Naive B cell (primary cell): Measurements from ENCODE around the gene HMCES. TPM values are rescaled to one million over a fixed set of nuclear protein-coding genes. Genes with fewer than 3 reads are reported as not detected.
A peak's percentile ranks its signal among the peaks of the same experiment; 100 is the strongest.
"Not testable (repeated sequence)": the region's sequence is repeated elsewhere in the genome, so short reads cannot be mapped to it uniquely, and the experiment has no call there.

Experiments
- ATAC-seq, 2 donors: fragments of 150-1000 bp; cut with Tn5 transposase; 2 replicates each; pipeline ENCODE4 v1.10.0; 2021; ENCODE audit warnings: low read depth in 2 of 2, mild to moderate bottlenecking in 2 of 2, moderate library complexity in 2 of 2
- DNase-seq: peaks from one replicate; pipeline ENCODE4 v3.0.0; 2022
- H3K27ac Mint-ChIP-seq, 6 donors: one replicate each; pipeline ENCODE4 v1.8.0; 2020 to 2022; ENCODE audit warnings: mild to moderate bottlenecking in 6 of 6, mixed read lengths in 6 of 6, moderate library complexity in 5 of 6, inconsistent platforms in 2 of 6
- H3K27me3 Mint-ChIP-seq, 3 donors: one replicate each; pipeline ENCODE4 v1.8.0; 2021 to 2022; ENCODE audit warnings: mixed read lengths in 3 of 3, mild to moderate bottlenecking in 1 of 3
- H3K36me3 Mint-ChIP-seq, 2 donors: one replicate each; pipeline ENCODE4 v1.8.0; 2020 to 2022; ENCODE audit warnings: mixed read lengths in 2 of 2, inconsistent platforms in 1 of 2, mild to moderate bottlenecking in 1 of 2
- H3K4me1 Mint-ChIP-seq, 3 donors: one replicate each; pipeline ENCODE4 v1.8.0; 2020 to 2022; ENCODE audit warnings: mixed read lengths in 3 of 3, inconsistent platforms in 1 of 3, mild to moderate bottlenecking in 1 of 3, moderate library complexity in 1 of 3
- H3K4me3 Mint-ChIP-seq, 8 donors: one replicate each; pipeline ENCODE4 v1.8.0; 2020 to 2022; ENCODE audit warnings: mild to moderate bottlenecking in 8 of 8, mixed read lengths in 8 of 8, moderate library complexity in 8 of 8, inconsistent platforms in 2 of 8
- H3K9me3 Mint-ChIP-seq, 7 donors: one replicate each; pipeline ENCODE4 v1.8.0; 2020 to 2022; ENCODE audit warnings: mixed read lengths in 7 of 7, mild to moderate bottlenecking in 5 of 7, inconsistent platforms in 2 of 7, moderate library complexity in 1 of 7
- polyA plus RNA-seq, 6 donors: library from polyadenylated mRNA; unstranded; fragments of 300-500 nt; fragmentation: Illumina TruSeq; gene quantifications; one replicate each; pipeline ENCODE4 v1.2.3, GENCODE V29; 2021; ENCODE audit warnings: low read depth in 6 of 6

Gene HMCES
- polyA plus RNA-seq, 6 donors from 2014 or later, result 128 to 265 (median 146) TPM

DNA sequence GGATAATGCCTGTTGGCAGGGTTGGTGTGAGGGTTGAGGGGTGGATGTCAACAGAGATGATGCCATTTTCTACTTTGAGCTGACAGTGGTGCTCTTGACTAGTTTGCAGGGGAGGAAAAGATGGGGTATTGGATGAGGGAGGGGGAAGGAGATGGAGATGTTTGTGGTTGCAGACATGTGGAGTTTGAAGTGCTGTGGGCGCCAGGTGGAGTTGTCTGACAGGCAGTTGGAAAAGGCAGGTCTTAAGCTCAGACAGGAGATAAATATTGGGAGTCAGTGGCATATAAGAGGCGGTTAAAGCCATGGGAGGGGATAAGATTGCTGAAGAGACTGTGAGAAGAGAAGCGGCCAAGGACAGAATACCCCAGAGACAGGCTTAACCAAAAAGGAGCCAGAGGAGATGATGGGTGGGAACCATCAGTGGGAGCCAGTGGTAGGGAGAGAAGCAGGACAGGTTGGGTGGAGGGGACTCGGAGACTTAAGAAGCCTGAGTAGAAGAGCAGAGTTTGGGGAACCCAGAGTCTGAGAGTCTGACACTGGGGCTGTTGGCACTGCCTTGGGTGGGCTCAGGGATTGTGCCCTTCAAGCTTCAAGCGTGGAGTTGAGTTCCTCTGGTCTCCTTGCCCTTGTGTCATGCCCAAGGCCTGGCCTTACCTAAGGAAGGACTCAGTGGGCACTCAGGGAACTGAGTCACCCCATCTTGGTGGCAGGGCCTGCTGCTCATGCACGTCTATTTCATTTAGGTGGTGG is 15.3 kb upstream of the HMCES start:
- peak overlapping the region in 1 of 6 donors; percentile 64 for H3K27ac Mint-ChIP-seq
- H3K9me3 Mint-ChIP-seq, result no peaks in the 10 kb centered on the region
- DNase-seq (no peak), ATAC-seq (no peak)
- peak overlapping the region in 1 of 8 donors; percentile 32 for H3K4me3 Mint-ChIP-seq
- peaks cover 43 to 48% of the 10 kb centered on the region in 2 donors for H3K36me3 Mint-ChIP-seq
- H3K4me1 Mint-ChIP-seq, result peaks cover 0 to 13% (median 9%) of the 10 kb centered on the region in 3 donors
- no peaks in the 10 kb centered on the region for H3K27me3 Mint-ChIP-seq

DNA sequence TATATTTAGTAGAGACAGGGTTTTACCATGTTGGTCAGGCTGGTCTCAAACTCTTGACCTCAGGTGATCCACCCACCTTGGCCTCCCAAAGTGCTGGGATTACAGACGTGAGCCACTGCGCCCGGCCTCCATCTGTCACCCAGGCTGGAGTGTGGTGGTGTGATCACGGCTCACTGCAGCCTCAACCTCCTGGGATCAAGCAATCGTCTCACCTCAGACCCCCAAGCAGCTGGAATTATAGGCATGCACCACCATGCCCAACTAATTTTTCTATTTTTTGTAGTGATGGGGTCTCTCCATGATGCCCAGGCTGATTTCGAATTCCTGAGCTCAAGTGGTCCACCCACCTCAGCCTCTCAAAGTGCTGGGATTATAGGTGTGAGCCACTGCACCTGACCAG is 13.7 kb upstream of the HMCES start:
- not testable (repeated sequence) for H3K4me3 Mint-ChIP-seq, DNase-seq, H3K27me3 Mint-ChIP-seq, ATAC-seq, H3K9me3 Mint-ChIP-seq, H3K27ac Mint-ChIP-seq
- peaks cover 0 to 13% (median 9%) of the 10 kb centered on the region in 3 donors for H3K4me1 Mint-ChIP-seq
- H3K36me3 Mint-ChIP-seq, result peaks cover 48 to 51% of the 10 kb centered on the region in 2 donors

DNA sequence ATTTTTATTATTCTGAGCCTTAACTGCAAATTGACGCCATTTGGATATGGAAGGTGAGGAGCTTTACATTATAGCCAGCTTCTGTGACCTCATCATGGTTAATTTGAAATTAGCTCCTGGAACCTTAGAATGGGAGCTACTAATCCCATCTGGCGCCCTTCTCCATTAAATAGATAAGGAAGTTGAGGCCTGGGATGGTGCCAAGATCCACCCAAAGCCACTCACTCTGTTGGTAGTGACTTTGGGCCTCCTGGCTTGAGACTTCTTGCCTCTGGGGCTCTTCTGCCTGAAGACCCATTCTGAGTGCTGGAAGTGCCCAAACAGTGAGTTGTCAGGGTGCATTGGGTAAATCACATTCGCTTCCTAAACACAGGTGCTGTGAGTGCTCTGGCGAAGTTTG is 12.0 kb upstream of the HMCES start:
- H3K36me3 Mint-ChIP-seq, result peaks cover 46 to 53% of the 10 kb centered on the region in 2 donors

DNA sequence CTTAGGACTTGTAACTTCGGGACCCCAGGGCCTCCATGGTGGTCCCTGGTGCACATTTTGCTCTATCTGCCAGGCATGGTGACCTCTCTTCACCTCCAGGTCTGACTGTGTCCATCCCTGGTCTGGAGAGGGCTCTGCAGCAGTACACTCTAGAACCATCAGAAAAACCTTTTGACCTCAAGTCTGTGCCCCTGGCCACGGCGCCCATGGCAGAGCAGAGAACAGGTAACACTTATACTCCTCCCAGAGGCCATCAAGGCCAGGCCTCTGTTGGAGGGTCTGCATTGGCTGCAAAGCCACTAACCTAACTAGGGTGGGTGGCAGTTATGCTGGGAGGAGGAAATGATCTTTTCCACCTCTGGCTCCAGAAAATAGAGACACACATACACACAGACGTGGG is 10.3 kb upstream of the HMCES start:
- Mint-ChIP-seq H3K27me3 (no peaks in the 10 kb centered on the region), H3K4me1 (peaks cover 1 to 3% (median 2%) of the 10 kb centered on the region in 3 donors), H3K36me3 (peaks cover 44% of the 10 kb centered on the region in 2 donors), H3K4me3 (no peak overlapping the region), H3K27ac (no peak overlapping the region), H3K9me3 (no peaks in the 10 kb centered on the region)
- ATAC-seq (no peak), DNase-seq (no peak)

More for the DNA sequence above, 12.0 kb upstream of the HMCES start:
- no peak for ATAC-seq
- Mint-ChIP-seq H3K4me3 (no peak overlapping the region), H3K9me3 (no peaks in the 10 kb centered on the region), H3K27me3 (no peaks in the 10 kb centered on the region), H3K4me1 (peaks cover 1 to 9% (median 8%) of the 10 kb centered on the region in 3 donors), H3K27ac (no peak overlapping the region)
- DNase-seq, result no peak

GRCh38 chr3:129271674-129272073 is 7.0 kb upstream of the HMCES start:
- Mint-ChIP-seq H3K27me3 (no peaks in the 10 kb centered on the region), H3K9me3 (no peaks in the 10 kb centered on the region), H3K4me1 (peaks cover 28 to 29% (median 28%) of the 10 kb centered on the region in 3 donors), H3K27ac (no peak overlapping the region), H3K36me3 (peaks cover 46 to 56% of the 10 kb centered on the region in 2 donors), H3K4me3 (no peak overlapping the region)
- no peak for ATAC-seq
- DNase-seq, result no peak

DNA sequence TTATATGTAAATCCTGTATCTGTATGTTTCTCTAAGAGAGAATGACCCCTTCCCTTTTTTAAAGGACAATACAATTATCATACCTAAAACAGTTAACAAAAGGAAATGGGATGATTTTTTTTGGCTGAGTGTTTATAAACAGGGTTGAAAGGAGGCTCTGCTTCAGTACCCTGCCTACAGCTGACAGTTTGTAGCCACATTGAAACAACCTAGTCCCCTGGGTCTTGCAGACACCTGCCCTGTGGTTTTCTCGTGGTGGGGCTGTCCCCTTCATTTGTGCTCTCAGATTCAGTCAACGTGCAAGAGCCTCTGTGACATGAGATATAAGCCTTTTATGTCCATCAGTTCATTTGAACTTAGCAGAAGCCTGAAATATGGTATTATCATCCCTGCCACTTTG is 2.3 kb upstream of the HMCES start:
- peak overlapping the region; percentile 70 to 98 (median 96) for H3K4me3 Mint-ChIP-seq
- peak; percentile 95 for DNase-seq
- H3K36me3 Mint-ChIP-seq, result peaks cover 25 to 28% of the 10 kb centered on the region in 2 donors
- H3K27ac Mint-ChIP-seq, result peak overlapping the region; percentile 80 to 99 (median 98)
- H3K4me1 Mint-ChIP-seq, result peaks cover 52 to 66% (median 66%) of the 10 kb centered on the region in 3 donors
- peak; percentile 75 to 82 for ATAC-seq
- no peaks in the 10 kb centered on the region for H3K27me3 Mint-ChIP-seq
- H3K9me3 Mint-ChIP-seq, result no peaks in the 10 kb centered on the region

- Mint-ChIP-seq H3K27ac (peak overlapping the region; percentile 96 to 99 (median 98)), H3K36me3 (peaks cover 15 to 24% of the 10 kb centered on the region in 2 donors), H3K27me3 (no peaks in the 10 kb centered on the region), H3K9me3 (no peaks in the 10 kb centered on the region), H3K4me3 (peak overlapping the region; percentile 90 to 98 (median 96)), H3K4me1 (peaks cover 64 to 81% (median 78%) of the 10 kb centered on the region in 3 donors)
- ATAC-seq (no peak), DNase-seq (peak; percentile 45)
Observed at GRCh38 chr3:129277829-129278271, 820 bp upstream of the HMCES start.

GRCh38 chr3:129278966-129279906 is 566 bp downstream of the HMCES start:
- Mint-ChIP-seq H3K36me3 (peaks cover 15 to 17% of the 10 kb centered on the region in 2 donors), H3K27ac (peak overlapping the region; percentile 96 to 99 (median 98)), H3K9me3 (no peaks in the 10 kb centered on the region), H3K4me1 (peaks cover 68 to 89% (median 89%) of the 10 kb centered on the region in 3 donors), H3K4me3 (peak overlapping the region; percentile 90 to 98 (median 97)), H3K27me3 (no peaks in the 10 kb centered on the region)
- DNase-seq (peak; percentile 34), ATAC-seq (no peak)

DNA sequence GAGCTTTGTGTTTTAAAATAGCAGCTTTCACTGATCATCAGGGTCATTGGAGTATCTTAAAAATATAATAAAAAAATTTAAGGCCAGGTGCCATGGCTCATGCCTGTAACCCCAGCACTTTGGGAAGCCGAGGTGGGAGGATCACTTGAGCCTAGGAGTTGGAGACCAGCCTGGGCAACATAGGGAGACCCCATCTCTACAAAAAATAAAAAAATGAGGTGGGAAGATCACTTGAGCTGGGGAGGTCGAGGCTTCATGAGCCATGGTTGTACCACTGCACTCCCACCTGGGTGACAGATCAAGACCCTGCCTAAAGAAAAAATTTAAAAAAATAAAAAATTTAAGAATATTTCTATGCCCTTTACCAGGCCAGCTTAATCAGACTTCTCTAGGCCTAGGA is 1.5 kb downstream of the HMCES start:
- H3K27ac Mint-ChIP-seq, result peak overlapping the region in 4 of 6 donors; percentile 92 to 98 (median 97)
- peaks cover 61 to 89% (median 88%) of the 10 kb centered on the region in 3 donors for H3K4me1 Mint-ChIP-seq
- H3K27me3 Mint-ChIP-seq, result no peaks in the 10 kb centered on the region
- DNase-seq, result no peak
- ATAC-seq, result no peak
- no peaks in the 10 kb centered on the region for H3K9me3 Mint-ChIP-seq
- H3K36me3 Mint-ChIP-seq, result peaks cover 6 to 7% of the 10 kb centered on the region in 2 donors
- H3K4me3 Mint-ChIP-seq, result peak overlapping the region; percentile 90 to 97 (median 97)

- Mint-ChIP-seq H3K27me3 (no peaks in the 10 kb centered on the region), H3K36me3 (peaks cover 0 to 5% of the 10 kb centered on the region in 2 donors), H3K9me3 (no peaks in the 10 kb centered on the region), H3K4me3 (peak overlapping the region; percentile 82 to 97 (median 92)), H3K4me1 (peaks cover 51 to 85% (median 76%) of the 10 kb centered on the region in 3 donors), H3K27ac (peak overlapping the region; percentile 5 to 97 (median 90))
- DNase-seq (peak; percentile 29), ATAC-seq (no peak)
Observed at GRCh38 chr3:129281726-129282125, 3.1 kb downstream of the HMCES start.

GRCh38 chr3:129282727-129283327 is 4.2 kb downstream of the HMCES start:
- peak overlapping the region; percentile 58 to 97 (median 96) for H3K27ac Mint-ChIP-seq
- H3K4me3 Mint-ChIP-seq, result peak overlapping the region; percentile 82 to 97 (median 92)
- peaks cover 44 to 75% (median 65%) of the 10 kb centered on the region in 3 donors for H3K4me1 Mint-ChIP-seq
- no peaks in the 10 kb centered on the region for H3K9me3 Mint-ChIP-seq
- DNase-seq, result peak; percentile 80
- ATAC-seq, result peak; percentile 55 to 59
- peaks cover 0 to 7% of the 10 kb centered on the region in 2 donors for H3K36me3 Mint-ChIP-seq
- H3K27me3 Mint-ChIP-seq, result no peaks in the 10 kb centered on the region

GRCh38 chr3:129286081-129286480 is 7.4 kb downstream of the HMCES start:
- H3K36me3 Mint-ChIP-seq, result peaks cover 0 to 18% of the 10 kb centered on the region in 2 donors
- no peak overlapping the region for H3K27ac Mint-ChIP-seq

DNA sequence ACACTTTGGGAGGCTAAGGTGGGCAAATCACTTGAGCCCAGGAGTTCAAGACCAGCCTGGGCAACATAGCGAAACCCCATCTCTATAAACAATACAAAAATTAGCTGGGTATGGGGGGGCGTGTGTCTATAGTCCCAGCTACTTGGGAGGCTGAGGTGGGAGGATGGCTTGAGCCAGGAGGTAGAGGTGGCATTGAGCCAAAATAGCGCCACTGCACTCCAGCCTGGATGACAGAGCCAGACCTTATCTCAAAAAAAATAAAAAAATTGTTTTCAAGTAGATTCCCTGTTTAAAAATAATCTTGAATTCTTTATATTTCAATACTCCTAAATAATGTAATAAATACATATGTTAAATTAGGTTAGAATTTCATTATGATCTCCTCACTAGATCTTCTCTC is 9.8 kb downstream of the HMCES start:
- Mint-ChIP-seq H3K4me1 (peaks cover 16 to 34% (median 24%) of the 10 kb centered on the region in 3 donors), H3K27me3 (no peaks in the 10 kb centered on the region), H3K36me3 (peaks cover 0 to 29% of the 10 kb centered on the region in 2 donors), H3K4me3 (no peak overlapping the region), H3K27ac (no peak overlapping the region), H3K9me3 (no peaks in the 10 kb centered on the region)
- DNase-seq (no peak), ATAC-seq (no peak)

More at GRCh38 chr3:129286081-129286480, 7.4 kb downstream of the HMCES start:
- Mint-ChIP-seq H3K4me1 (peaks cover 31 to 58% (median 41%) of the 10 kb centered on the region in 3 donors), H3K9me3 (no peaks in the 10 kb centered on the region), H3K27me3 (no peaks in the 10 kb centered on the region), H3K4me3 (no peak overlapping the region)
- ATAC-seq (no peak), DNase-seq (no peak)
